Astrocyte (in vitro differentiated cells and primary cell): ENCODE data around the gene NFAT5. TPM values are rescaled to one million over a fixed set of nuclear protein-coding genes. Genes with fewer than 3 reads are reported as not detected.
A peak's percentile ranks its signal among the peaks of the same experiment; 100 is the strongest.

Source experiments
- DNase-seq: peaks from one replicate; pipeline ENCODE4 v3.0.0-alpha.2; 2010; ENCODE audit warnings: low read depth
- FAIRE-seq: peaks from 2 replicates; lab custom pipeline; 2011; peaks lifted over from hg19 to GRCh38; lab: Jason Lieb, UNC
- H2AFZ ChIP-seq: 2 replicates; pipeline ENCODE4 v1.6.0; 2012; ENCODE audit warnings: low read depth, low read length, inconsistent platforms
- H3K27ac ChIP-seq: 2 replicates; pipeline ENCODE4 v1.5.1; 2011; ENCODE audit warnings: low read depth, low read length, inconsistent platforms
- H3K27me3 ChIP-seq: 2 replicates; pipeline ENCODE4 v1.6.0; 2011; ENCODE audit warnings: low read length, inconsistent platforms; ENCODE audit not compliant: insufficient read depth
- H3K36me3 ChIP-seq: 2 replicates; pipeline ENCODE4 v1.5.1; 2011; ENCODE audit warnings: low read length, inconsistent platforms; ENCODE audit not compliant: insufficient read depth
- H3K4me1 ChIP-seq: 2 replicates; pipeline ENCODE4 v1.5.1; 2011; ENCODE audit warnings: low read length, inconsistent platforms; ENCODE audit not compliant: insufficient read depth
- H3K4me2 ChIP-seq: 2 replicates; pipeline ENCODE4 v1.6.0; 2012; ENCODE audit warnings: low read length, inconsistent platforms
- H3K4me3 ChIP-seq: 2 replicates; pipeline ENCODE4 v1.5.1; 2011; ENCODE audit warnings: low read depth, mild to moderate bottlenecking, low read length, inconsistent platforms; ENCODE audit not compliant: insufficient read depth
- H3K79me2 ChIP-seq: 2 replicates; pipeline ENCODE4 v1.6.0; 2012; ENCODE audit warnings: mild to moderate bottlenecking, low read length, inconsistent platforms; ENCODE audit not compliant: insufficient read depth
- H3K9ac ChIP-seq: 2 replicates; pipeline ENCODE4 v1.6.0; 2012; ENCODE audit warnings: mild to moderate bottlenecking, low read length, inconsistent platforms
- H3K9me3 ChIP-seq: 2 replicates; pipeline ENCODE4 v1.5.1; 2012; ENCODE audit warnings: low read depth, mild to moderate bottlenecking, low read length, inconsistent platforms; ENCODE audit not compliant: insufficient read depth
- H4K20me1 ChIP-seq: 2 replicates; pipeline ENCODE4 v1.6.0; 2012; ENCODE audit warnings: low read length, inconsistent platforms; ENCODE audit not compliant: insufficient read depth
- H3K27ac Mint-ChIP-seq: one replicate; pipeline ENCODE4 v1.8.0; 2021; ENCODE audit warnings: mild to moderate bottlenecking, mixed read lengths; ENCODE audit not compliant: unreplicated experiment
- H3K27me3 Mint-ChIP-seq: one replicate; pipeline ENCODE4 v1.8.0; 2021; ENCODE audit warnings: low read depth, mixed read lengths; ENCODE audit not compliant: unreplicated experiment
- H3K36me3 Mint-ChIP-seq: one replicate; pipeline ENCODE4 v1.8.0; 2021; ENCODE audit warnings: low read depth, mixed read lengths; ENCODE audit not compliant: unreplicated experiment
- H3K4me1 Mint-ChIP-seq: one replicate; pipeline ENCODE4 v1.8.0; 2021; ENCODE audit warnings: low read depth, mixed read lengths; ENCODE audit not compliant: unreplicated experiment
- H3K4me3 Mint-ChIP-seq: one replicate; pipeline ENCODE4 v1.8.0; 2021; ENCODE audit warnings: mild to moderate bottlenecking, moderate library complexity, mixed read lengths; ENCODE audit not compliant: unreplicated experiment
- H3K9me3 Mint-ChIP-seq: one replicate; pipeline ENCODE4 v1.8.0; 2021; ENCODE audit warnings: mild to moderate bottlenecking, mixed read lengths; ENCODE audit not compliant: unreplicated experiment
- EZH2 ChIP-seq: IDR thresholded peaks from 2 replicates; pipeline ENCODE4 v1.6.1; 2012; ENCODE audit warnings: mild to moderate bottlenecking, low read length, inconsistent platforms; ENCODE audit not compliant: insufficient read depth
- total RNA-seq: library from RNA; stranded (reverse); gene quantifications from 2 replicates; pipeline ENCODE4 v1.2.1, GENCODE V29; 2021
- TF ChIP-seq, protein P1 (sequence below): IDR thresholded peaks from 2 replicates; pipeline ENCODE4 v1.5.1; 2011; ENCODE audit warnings: low read depth, mild to moderate bottlenecking, inconsistent platforms, low read length, moderate library complexity; ENCODE audit not compliant: insufficient read depth

Gene NFAT5
- total RNA-seq, 1 donor from 2014 or later = 96.2 TPM

DNA sequence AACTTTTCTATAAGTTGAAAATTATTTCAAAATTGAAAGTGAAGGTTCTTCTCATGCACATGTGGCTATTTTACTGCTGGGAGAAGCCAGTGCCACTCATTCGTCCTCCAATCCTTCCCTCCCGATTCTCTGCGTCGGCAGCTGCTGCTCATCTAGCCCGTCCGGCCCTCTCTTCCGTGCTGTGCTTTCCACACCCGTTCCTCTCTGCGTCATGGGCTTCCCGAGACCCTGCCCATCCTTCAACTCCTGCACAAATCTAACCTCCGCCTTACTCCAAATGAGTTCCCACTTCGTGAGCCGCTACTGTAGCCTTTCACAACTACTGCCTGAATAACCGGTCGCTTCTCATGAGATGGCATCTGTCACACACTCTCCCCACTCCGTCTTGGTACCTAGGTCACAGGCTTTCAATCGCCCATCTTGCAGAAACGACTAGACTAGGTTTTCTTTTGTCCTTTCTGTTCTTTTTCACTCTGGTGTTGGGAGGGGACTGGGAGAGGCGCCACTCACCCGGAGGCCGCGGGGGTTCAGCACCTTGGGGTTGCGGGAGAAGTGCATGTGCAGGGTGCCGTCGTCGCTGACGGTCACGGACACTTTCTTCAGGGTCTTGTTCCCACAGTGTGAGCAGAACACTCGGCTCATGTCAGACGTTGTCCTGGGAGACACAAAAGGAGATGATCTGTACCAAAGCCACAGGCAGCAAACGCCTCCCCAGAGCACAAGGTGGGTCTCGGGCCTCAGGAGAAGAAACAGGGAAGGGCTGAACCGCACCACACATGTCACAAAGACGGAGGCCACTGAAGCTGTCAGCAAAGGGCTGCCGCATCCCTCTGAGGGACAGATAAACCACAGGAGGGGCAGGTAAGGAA, 178.8 kb downstream of the NFAT5 start:
- DNase-seq (no peak), FAIRE-seq (no peak)
- Histone ChIP-seq H3K27ac (no peak overlapping the region), H3K9me3 (no peaks in the 10 kb centered on the region), H4K20me1 (peaks cover 50% of the 10 kb centered on the region), H3K4me2 (no peak overlapping the region), H2AFZ (no peak overlapping the region), H3K9ac (no peak overlapping the region), H3K4me1 (peaks cover 5% of the 10 kb centered on the region), H3K79me2 (peaks cover 33% of the 10 kb centered on the region), H3K4me3 (no peak overlapping the region), H3K36me3 (peaks cover 69% of the 10 kb centered on the region), H3K27me3 (no peaks in the 10 kb centered on the region)
- Mint-ChIP-seq H3K9me3 (no peaks in the 10 kb centered on the region), H3K4me3 (no peak overlapping the region), H3K36me3 (peaks cover 35% of the 10 kb centered on the region), H3K27me3 (no peaks in the 10 kb centered on the region), H3K4me1 (peaks cover 6% of the 10 kb centered on the region), H3K27ac (peak overlapping the region; percentile 41)
- TF ChIP-seq EZH2 = no peak

DNA sequence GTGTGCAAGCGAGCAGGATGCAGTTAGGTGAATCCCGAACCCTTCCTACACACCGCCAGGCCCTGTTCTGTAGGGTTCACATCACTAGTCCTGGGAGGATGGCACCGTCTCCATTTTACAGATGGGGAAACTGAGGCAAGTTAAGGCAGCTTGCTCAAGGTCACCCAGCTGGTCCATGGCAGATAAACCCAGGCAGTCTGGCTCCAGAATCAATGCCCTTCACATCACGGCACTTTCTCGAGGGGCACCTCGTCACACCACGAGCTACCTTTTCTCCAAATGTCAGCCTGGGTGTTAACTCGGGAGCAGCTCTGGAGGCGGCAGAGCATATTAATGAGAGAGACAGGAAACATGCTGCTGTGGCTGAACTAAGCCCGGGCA, 179.5 kb downstream of the NFAT5 start:
- H3K36me3 ChIP-seq = peaks cover 72% of the 10 kb centered on the region
- no peaks in the 10 kb centered on the region for H3K27me3 ChIP-seq
- FAIRE-seq = no peak
- no peaks in the 10 kb centered on the region for H3K9me3 ChIP-seq
- H3K27ac Mint-ChIP-seq = no peak overlapping the region
- H3K27me3 Mint-ChIP-seq = no peaks in the 10 kb centered on the region
- no peak overlapping the region for H3K4me2 ChIP-seq
- H3K9ac ChIP-seq = no peak overlapping the region
- no peak overlapping the region for H2AFZ ChIP-seq
- no peaks in the 10 kb centered on the region for H3K9me3 Mint-ChIP-seq
- no peak for TF ChIP-seq EZH2
- TF ChIP-seq, protein P1, sequence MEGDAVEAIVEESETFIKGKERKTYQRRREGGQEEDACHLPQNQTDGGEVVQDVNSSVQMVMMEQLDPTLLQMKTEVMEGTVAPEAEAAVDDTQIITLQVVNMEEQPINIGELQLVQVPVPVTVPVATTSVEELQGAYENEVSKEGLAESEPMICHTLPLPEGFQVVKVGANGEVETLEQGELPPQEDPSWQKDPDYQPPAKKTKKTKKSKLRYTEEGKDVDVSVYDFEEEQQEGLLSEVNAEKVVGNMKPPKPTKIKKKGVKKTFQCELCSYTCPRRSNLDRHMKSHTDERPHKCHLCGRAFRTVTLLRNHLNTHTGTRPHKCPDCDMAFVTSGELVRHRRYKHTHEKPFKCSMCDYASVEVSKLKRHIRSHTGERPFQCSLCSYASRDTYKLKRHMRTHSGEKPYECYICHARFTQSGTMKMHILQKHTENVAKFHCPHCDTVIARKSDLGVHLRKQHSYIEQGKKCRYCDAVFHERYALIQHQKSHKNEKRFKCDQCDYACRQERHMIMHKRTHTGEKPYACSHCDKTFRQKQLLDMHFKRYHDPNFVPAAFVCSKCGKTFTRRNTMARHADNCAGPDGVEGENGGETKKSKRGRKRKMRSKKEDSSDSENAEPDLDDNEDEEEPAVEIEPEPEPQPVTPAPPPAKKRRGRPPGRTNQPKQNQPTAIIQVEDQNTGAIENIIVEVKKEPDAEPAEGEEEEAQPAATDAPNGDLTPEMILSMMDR = no peak
- H3K27ac ChIP-seq = no peak overlapping the region
- peaks cover 33% of the 10 kb centered on the region for H3K36me3 Mint-ChIP-seq
- H3K4me1 Mint-ChIP-seq = peaks cover 6% of the 10 kb centered on the region
- H3K4me1 ChIP-seq = peaks cover 5% of the 10 kb centered on the region
- H3K4me3 Mint-ChIP-seq = no peak overlapping the region
- no peak for DNase-seq
- no peak overlapping the region for H3K4me3 ChIP-seq
- peaks cover 35% of the 10 kb centered on the region for H3K79me2 ChIP-seq
- H4K20me1 ChIP-seq = peaks cover 50% of the 10 kb centered on the region

GRCh38 chr16:69745959-69746358, 180.2 kb downstream of the NFAT5 start:
- Histone ChIP-seq H2AFZ (no peak overlapping the region), H3K36me3 (peaks cover 79% of the 10 kb centered on the region), H3K4me3 (no peak overlapping the region), H4K20me1 (peaks cover 50% of the 10 kb centered on the region), H3K4me1 (peaks cover 5% of the 10 kb centered on the region), H3K9me3 (no peaks in the 10 kb centered on the region), H3K79me2 (peaks cover 43% of the 10 kb centered on the region), H3K9ac (no peak overlapping the region), H3K4me2 (no peak overlapping the region), H3K27ac (no peak overlapping the region), H3K27me3 (no peaks in the 10 kb centered on the region)
- Mint-ChIP-seq H3K4me1 (peaks cover 6% of the 10 kb centered on the region), H3K4me3 (no peak overlapping the region), H3K9me3 (no peaks in the 10 kb centered on the region), H3K27ac (no peak overlapping the region), H3K27me3 (no peaks in the 10 kb centered on the region), H3K36me3 (peaks cover 30% of the 10 kb centered on the region)
- DNase-seq (no peak), FAIRE-seq (no peak)
- TF ChIP-seq EZH2 = no peak
- TF ChIP-seq, protein P1 = no peak
